Measurements from ENCODE around the gene HOXC13. TPM values are rescaled to one million over a fixed set of nuclear protein-coding genes. Genes with fewer than 3 reads are reported as not detected.

HOXC13 gene
- total RNA-seq, 4 donors from 2014 or later, result not detected

DNA sequence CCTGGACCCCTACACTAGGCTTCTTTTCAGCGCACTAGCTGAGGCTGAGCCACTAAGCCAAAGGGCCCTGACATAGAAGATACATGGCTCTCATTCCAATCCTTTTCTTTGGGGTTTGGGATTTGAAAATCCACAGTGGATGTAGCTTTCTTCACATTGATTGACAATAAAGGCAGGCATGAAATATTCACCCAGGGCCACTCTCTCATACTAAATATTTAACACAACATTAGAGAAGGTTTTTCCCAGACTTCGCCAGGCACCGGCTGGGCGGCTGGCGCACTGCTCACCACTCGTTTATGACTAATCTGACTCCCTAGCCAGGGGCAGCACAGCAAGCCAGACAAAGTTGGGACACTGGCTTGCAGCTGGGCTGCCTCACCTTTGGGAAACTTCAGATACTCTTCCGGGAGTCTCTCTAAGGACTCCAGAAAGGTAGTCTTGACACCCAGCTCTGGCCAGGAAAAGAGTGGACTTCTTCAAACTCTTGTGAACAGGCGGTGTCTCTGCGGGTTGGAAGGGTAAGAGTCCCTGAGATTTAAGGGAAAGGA, 33.6 kb downstream of the HOXC13 start:
- Histone ChIP-seq H3K27ac (no peak overlapping the region), H3K27me3 (peaks cover 0 to 78% of the 10 kb centered on the region in 2 donors), H3K9me3 (peaks cover 0 to 6% (median 0%) of the 10 kb centered on the region in 4 donors), H3K4me1 (peaks cover 0 to 23% (median 14%) of the 10 kb centered on the region in 4 donors), H3K4me3 (no peak overlapping the region), H3K36me3 (no peaks in the 10 kb centered on the region)
- no peak for DNase-seq
- no peak for TF ChIP-seq CTCF (IDR thresholded peaks at IDR 0.05)
- TF ChIP-seq POLR2A (IDR thresholded peaks at IDR 0.05), result no peak

GRCh38 chr12:53972722-53973235, 34.1 kb downstream of the HOXC13 start, which contains the start of gene HOXC11:
Gene HOXC11 (plus strand): TSS chr12:53973126. CDS start chr12:53973242, 116 bp downstream.
- H3K36me3 ChIP-seq, result no peaks in the 10 kb centered on the region
- H3K9me3 ChIP-seq, result peaks cover 0 to 6% (median 0%) of the 10 kb centered on the region in 4 donors
- peaks cover 0 to 25% (median 14%) of the 10 kb centered on the region in 4 donors for H3K4me1 ChIP-seq
- TF ChIP-seq CTCF (IDR thresholded peaks at IDR 0.05) (no peak), POLR2A (IDR thresholded peaks at IDR 0.05) (no peak)
- no peak within 1 kb of the TSS for H3K27ac ChIP-seq
- peaks cover 0 to 73% of the 10 kb centered on the region in 2 donors for H3K27me3 ChIP-seq
- peak in 1 of 3 donors; percentile 23 for DNase-seq
- peak within 1 kb of the TSS in 2 of 4 donors; percentile 46 to 63 for H3K4me3 ChIP-seq

DNA sequence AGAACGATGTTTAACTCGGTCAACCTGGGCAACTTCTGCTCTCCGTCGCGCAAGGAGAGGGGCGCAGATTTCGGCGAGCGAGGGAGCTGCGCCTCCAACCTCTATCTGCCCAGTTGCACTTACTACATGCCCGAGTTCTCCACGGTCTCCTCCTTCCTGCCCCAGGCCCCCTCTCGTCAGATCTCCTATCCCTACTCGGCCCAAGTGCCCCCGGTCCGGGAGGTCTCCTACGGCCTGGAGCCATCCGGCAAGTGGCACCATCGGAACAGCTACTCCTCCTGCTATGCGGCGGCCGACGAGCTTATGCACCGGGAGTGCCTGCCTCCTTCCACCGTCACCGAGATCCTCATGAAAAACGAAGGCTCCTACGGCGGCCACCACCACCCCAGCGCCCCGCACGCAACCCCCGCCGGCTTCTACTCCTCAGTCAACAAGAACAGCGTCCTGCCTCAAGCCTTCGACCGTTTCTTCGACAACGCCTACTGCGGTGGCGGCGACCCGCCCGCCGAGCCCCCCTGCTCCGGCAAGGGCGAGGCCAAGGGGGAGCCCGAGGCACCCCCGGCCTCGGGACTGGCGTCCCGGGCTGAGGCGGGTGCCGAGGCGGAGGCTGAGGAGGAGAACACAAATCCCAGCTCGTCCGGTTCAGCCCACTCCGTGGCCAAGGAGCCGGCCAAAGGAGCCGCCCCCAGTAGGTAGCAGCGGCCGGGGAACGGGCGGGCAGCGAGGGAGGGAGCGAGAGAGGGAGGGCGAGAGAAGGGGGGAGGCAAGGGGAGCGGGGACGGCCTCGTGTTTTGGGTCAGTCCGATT, 34.8 kb downstream of the HOXC13 start:
- H3K4me3 ChIP-seq, result peak overlapping the region in 2 of 4 donors; percentile 46 to 63
- peaks cover 0 to 6% (median 0%) of the 10 kb centered on the region in 4 donors for H3K9me3 ChIP-seq
- TF ChIP-seq CTCF (IDR thresholded peaks at IDR 0.05) (no peak), POLR2A (IDR thresholded peaks at IDR 0.05) (no peak)
- peaks cover 0 to 31% (median 16%) of the 10 kb centered on the region in 4 donors for H3K4me1 ChIP-seq
- H3K27me3 ChIP-seq, result peaks cover 0 to 73% of the 10 kb centered on the region in 2 donors
- peak in 1 of 3 donors; percentile 46 for DNase-seq
- no peak overlapping the region for H3K27ac ChIP-seq
- H3K36me3 ChIP-seq, result no peaks in the 10 kb centered on the region

- peak within 1 kb of the TSS; percentile 4 to 63 (median 36) for H3K4me3 ChIP-seq
- no peak for DNase-seq
- no peak within 1 kb of the TSS for H3K27ac ChIP-seq
- H3K36me3 ChIP-seq, result no peaks in the 10 kb centered on the region
- TF ChIP-seq CTCF (IDR thresholded peaks at IDR 0.05) (no peak), POLR2A (IDR thresholded peaks at IDR 0.05) (no peak)
- H3K4me1 ChIP-seq, result peaks cover 0 to 34% (median 16%) of the 10 kb centered on the region in 4 donors
- H3K27me3 ChIP-seq, result peaks cover 0 to 66% of the 10 kb centered on the region in 2 donors
- peaks cover 0 to 6% (median 0%) of the 10 kb centered on the region in 4 donors for H3K9me3 ChIP-seq
Measured at GRCh38 chr12:53974084-53975063, 35.7 kb downstream of the HOXC13 start, which contains the start of gene HOTAIR. Gene HOTAIR (minus strand): TSS chr12:53974954.

- Histone ChIP-seq H3K4me3 (peak overlapping the region; percentile 4 to 63 (median 36)), H3K27me3 (peaks cover 0 to 60% of the 10 kb centered on the region in 2 donors), H3K27ac (no peak overlapping the region)
Measured at GRCh38 chr12:53975064-53975471, 36.4 kb downstream of the HOXC13 start.

More at GRCh38 chr12:53975064-53975471, 36.4 kb downstream of the HOXC13 start:
- no peak for DNase-seq
- H3K36me3 ChIP-seq, result no peaks in the 10 kb centered on the region
- H3K4me1 ChIP-seq, result peaks cover 0 to 34% (median 16%) of the 10 kb centered on the region in 4 donors
- TF ChIP-seq CTCF (IDR thresholded peaks at IDR 0.05) (no peak), POLR2A (IDR thresholded peaks at IDR 0.05) (no peak)
- H3K9me3 ChIP-seq, result peaks cover 0 to 6% (median 0%) of the 10 kb centered on the region in 4 donors
